ENCODE data around the gene TMEM40.

- TF ChIP-seq POLR2A (IDR thresholded peaks at IDR 0.05; ENCODE audit: low read length): no peak
- TF ChIP-seq GATA1 (IDR thresholded peaks at IDR 0.05; ENCODE audit: low read depth, low read length): no peak
These were observed 10.7 kb upstream of the TMEM40 start for GRCh38 chr3:12769761-12770160.

Measured in erythroblast (primary cell).